ENCODE results near the gene WDR38.

- TF ChIP-seq, protein P1, sequence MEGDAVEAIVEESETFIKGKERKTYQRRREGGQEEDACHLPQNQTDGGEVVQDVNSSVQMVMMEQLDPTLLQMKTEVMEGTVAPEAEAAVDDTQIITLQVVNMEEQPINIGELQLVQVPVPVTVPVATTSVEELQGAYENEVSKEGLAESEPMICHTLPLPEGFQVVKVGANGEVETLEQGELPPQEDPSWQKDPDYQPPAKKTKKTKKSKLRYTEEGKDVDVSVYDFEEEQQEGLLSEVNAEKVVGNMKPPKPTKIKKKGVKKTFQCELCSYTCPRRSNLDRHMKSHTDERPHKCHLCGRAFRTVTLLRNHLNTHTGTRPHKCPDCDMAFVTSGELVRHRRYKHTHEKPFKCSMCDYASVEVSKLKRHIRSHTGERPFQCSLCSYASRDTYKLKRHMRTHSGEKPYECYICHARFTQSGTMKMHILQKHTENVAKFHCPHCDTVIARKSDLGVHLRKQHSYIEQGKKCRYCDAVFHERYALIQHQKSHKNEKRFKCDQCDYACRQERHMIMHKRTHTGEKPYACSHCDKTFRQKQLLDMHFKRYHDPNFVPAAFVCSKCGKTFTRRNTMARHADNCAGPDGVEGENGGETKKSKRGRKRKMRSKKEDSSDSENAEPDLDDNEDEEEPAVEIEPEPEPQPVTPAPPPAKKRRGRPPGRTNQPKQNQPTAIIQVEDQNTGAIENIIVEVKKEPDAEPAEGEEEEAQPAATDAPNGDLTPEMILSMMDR (IDR thresholded peaks at IDR 0.05; ENCODE audit: low read depth, low read length, missing input control): no peak
- TF ChIP-seq ZBTB33 (IDR thresholded peaks at IDR 0.05): no peak
- TF ChIP-seq, protein P2, sequence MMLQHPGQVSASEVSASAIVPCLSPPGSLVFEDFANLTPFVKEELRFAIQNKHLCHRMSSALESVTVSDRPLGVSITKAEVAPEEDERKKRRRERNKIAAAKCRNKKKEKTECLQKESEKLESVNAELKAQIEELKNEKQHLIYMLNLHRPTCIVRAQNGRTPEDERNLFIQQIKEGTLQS (IDR thresholded peaks at IDR 0.05): no peak
- TF ChIP-seq SP1 (IDR thresholded peaks at IDR 0.05): no peak
- TF ChIP-seq RXRA (IDR thresholded peaks at IDR 0.05): no peak
- TF ChIP-seq RAD21 (IDR thresholded peaks at IDR 0.05): no peak
- TF ChIP-seq JUND (IDR thresholded peaks at IDR 0.05): no peak
- no peak for TF ChIP-seq TAF1 (conservative IDR thresholded peaks at IDR 0.05)
- TF ChIP-seq GABPA (IDR thresholded peaks at IDR 0.05 in 1 of 2, conservative IDR thresholded peaks at IDR 0.05 in 1 of 2): no peak
- no peak for TF ChIP-seq MAX (IDR thresholded peaks at IDR 0.05)
Observed at GRCh38 chr9:124906966-124907365, 53.7 kb downstream of the WDR38 start.

Measured in liver (tissue), 3 donors.